Sciatic nerve (tissue), 2 donors: Measurements from ENCODE around the gene TPCN1. TPM values are rescaled to one million over a fixed set of nuclear protein-coding genes. Genes with fewer than 3 reads are reported as not detected.

Experiments used
- ATAC-seq: fragments of 200-7000 bp; cut with Tn5 transposase; one replicate; pipeline ENCODE4 v1.9.1; 2020; ENCODE audit warnings: mild to moderate bottlenecking, moderate library complexity
- DNase-seq: peaks from one replicate; pipeline ENCODE4 v3.0.0-alpha.2; 2020; ENCODE audit warnings: low spot score
- intact Hi-C: fragments of 100-400 bp; cut with DNase I; formaldehyde crosslinking; loops from one replicate; pipeline ENCODE4 v1.14.2; 2022
- total RNA-seq: library from RNA; stranded (reverse); fragmentation: NEBNext Ultra II Directional; extraction: Animal tissue kit (Norgen Biotek cat#: 25700); gene quantifications from one replicate; pipeline ENCODE4 v1.2.1, GENCODE V29; 2021
- donor health status: DM: no; HTN: no; CAD: no.
- donor health status: DM: no; HTN: no; CAD: no.

Gene TPCN1
- total RNA-seq, 1 donor from 2014 or later, result 90.6 TPM

DNA sequence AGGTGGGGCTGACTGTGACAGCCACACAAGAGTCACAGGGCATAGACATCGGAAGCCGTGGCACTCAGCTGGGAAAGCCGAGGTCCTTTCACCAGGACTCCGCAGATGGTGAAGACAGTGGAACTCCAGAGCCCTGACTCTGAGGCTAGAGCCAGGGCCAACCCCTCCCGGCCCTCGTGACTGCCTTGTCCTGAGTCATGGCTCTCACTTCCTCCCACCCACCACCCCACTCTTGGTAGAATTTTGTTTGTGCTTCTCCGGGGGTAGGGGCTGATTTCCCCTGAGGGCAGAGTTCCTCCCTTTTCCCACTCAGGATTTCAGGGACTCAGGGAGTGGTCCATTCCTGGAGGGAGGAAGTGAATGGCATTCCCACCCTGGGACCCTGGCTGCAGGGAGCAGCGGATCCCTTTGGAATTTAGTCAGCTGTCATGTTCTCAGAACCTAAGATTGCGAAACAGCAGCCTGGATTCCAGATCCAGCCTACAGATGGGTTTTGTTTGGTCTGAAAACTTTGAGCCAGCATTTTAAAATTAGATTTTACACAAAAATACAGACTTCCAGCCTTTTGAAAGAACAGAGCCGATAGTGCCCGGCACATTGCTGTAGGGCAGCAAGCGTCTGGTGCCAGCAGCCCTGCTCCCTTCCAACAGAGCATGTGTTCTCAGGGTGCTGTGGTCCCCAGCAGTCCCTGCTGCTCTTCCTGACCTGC lies 50.7 kb downstream of the TPCN1 start:
- DNase-seq, result peak; percentile 86
- intact Hi-C loops, result no loop called here
- ATAC-seq, result peak; percentile 96

DNA sequence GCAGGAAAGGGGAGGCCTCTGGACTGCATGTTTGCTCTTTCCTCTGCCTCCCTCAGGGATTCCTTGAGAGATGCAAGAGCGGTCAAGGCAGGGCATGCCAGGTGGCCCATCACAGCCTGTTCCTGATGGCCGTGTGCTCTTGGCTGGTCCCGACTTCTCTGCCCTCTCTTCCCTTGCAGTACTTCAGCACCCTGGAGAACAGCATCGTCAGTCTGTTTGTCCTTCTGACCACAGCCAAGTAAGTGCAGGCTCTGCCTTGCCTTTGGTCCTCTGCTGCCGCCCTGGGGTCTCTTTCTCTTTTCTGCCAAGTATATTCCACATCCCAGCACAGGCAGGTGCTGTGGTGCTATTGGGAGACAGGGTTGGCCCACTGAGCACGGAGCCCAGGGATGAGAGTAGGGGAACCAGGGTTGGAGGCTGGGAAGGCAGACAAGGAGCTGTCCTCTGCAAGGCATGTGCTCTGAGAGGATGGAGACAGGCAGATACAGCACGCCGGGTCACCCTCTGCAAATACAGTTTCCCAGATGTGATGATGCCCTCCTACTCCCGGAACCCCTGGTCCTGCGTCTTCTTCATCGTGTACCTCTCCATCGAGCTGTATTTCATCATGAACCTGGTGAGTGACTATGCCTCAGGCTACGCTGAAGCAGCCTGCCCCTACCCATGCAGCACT lies 51.9 kb downstream of the TPCN1 start:
- no peak for DNase-seq
- intact Hi-C loops, result no loop called here
- no peak for ATAC-seq

DNA sequence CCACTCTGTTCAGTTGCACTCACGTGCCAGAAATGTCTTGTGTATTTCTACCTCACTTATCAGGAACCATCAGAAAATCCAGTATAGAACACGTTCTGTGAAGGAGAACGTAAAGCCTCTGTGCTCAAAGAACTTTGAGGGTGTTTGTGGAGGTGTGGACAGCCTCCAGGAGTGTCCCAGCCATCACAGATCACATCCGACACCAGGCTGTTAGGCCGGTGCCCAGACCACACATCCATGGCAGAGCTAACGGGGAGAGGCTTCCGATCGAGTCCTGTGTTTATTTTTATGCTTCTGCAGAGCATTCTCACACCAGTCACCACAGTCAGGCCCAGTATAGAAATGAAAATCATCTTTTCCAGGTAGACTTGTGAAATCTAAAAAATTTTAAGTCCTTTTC lies 53.6 kb downstream of the TPCN1 start:
- intact Hi-C loops, result no loop called here
- DNase-seq, result no peak
- no peak for ATAC-seq

DNA sequence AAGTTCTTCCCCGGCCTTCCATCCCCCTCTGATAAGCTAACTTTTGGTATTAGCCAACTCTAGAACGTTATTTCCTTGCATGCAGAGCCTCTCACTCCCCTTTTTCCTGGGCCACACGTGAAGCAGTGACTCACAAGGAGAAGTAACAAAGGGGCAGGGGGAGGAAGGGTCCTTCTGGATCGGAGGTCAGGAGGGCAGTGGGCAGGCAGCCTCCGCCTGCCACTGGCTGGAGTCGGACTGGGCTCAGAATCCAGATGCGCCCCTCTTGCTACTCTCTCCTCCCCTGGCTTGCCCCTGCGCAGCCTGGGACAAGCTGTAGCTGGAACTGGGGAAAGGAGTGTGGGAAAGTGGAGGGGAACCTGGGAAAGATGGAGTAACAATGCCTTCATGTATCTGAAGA lies 55.0 kb downstream of the TPCN1 start:
- no peak for DNase-seq
- intact Hi-C loops, result no loop called here
- no peak for ATAC-seq

DNA sequence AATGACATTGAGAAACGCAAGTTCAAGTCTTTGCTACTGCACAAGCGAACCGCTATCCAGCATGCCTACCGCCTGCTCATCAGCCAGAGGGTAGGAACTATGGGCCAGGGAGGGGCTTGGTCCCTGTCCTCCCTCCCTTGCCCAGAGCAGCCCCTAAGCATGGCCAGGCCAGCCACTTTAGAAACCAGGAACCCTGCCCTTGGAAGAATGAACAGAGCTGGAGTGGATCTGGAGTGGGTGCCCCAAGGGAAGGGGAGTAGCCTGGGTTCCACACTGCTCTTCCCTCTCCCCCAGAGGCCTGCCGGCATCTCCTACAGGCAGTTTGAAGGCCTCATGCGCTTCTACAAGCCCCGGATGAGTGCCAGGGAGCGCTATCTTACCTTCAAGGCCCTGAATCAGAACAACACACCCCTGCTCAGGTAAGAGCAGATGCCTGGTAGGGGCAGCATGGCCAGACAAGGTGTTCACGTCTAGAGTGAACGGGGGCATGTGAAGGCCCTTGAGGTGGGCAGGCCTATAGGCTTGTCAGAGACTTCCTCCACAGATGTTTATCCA lies 55.8 kb downstream of the TPCN1 start:
- intact Hi-C loops, result no loop called here
- no peak for DNase-seq
- ATAC-seq, result no peak

DNA sequence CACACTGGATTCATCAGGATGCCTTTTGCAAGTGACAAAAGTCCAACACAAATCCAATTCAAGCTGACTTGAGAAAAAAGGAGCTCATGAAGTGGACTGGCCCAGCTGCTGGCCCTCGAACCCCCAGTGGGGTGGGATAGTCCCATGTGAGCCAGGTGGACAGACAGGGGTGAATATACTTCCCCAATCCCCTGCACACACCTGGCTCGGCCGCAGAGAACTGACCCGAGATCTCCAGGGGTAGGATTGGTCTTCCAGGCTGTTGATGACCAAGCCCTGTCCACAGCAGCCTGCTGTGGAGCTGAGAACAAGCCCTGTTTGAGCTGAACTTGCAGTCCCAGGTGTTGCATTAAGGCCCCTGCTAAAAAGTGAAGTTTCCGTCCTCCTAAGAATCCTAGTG lies 56.2 kb downstream of the TPCN1 start:
- DNase-seq (no peak), ATAC-seq (no peak)
- intact Hi-C loops, result no loop called here

DNA sequence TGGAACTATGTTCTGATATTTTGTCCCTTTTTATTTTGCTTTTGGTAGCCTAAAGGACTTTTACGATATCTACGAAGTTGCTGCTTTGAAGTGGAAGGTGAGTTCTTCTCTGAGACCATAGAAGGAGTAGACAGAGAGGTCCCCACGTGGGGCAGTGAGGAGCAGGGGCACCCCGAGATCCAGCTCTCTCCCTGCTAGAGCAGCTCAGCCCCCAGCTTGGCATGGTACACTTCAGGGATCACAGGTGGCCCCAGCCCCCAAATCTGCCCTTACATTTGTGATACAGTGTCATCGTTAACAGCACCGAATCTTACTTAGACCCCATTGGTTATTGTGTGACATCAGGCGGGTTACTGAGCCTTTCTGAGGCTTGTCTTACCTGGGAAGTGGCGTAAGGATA lies 56.9 kb downstream of the TPCN1 start:
- intact Hi-C loops, result no loop called here
- DNase-seq (no peak), ATAC-seq (no peak)

DNA sequence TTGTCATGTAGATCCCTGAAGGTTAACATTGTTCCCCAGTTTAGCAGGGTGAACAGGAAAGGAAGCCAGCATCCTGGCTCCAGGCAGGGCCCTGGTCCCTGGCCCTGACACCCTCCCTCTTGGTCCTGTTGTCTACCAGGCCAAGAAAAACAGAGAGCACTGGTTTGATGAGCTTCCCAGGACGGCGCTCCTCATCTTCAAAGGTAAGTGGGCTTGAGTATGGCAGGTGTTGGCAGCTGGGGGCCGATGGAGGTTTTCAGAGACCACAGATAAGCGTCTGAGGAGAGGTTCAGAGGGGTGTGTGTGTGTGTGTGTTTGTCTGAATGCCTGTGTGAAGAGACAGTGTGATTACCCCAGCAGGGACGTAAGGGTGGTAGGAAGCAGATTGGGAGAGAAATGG lies 57.4 kb downstream of the TPCN1 start:
- DNase-seq (no peak), ATAC-seq (no peak)
- intact Hi-C loops, result no loop called here

DNA sequence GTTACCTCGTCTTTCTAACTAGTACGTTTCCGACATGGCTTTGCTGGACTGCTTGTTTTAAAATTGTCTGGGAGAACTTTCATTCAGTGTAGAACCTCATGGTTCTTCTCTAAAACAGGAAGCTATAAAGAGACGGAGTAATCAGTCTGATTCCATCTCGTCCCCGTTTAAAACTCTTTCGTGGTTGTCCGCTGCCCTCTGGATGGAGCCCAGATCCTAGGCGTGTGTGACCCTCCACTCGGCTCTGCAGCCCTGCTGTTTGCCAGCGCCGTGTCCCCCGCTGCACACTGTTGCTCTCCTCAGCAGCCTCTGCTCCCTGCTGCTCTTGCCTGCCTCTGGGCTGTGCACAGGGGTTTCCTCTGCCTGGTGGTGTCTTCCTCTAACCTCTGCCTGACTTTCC lies 63.5 kb downstream of the TPCN1 start:
- intact Hi-C loops, result loop anchor here (10.0 kb wide), 1 partner anchor 510 kb away; no protein-coding TSS in a partner anchor
- ATAC-seq (no peak), DNase-seq (no peak)

DNA sequence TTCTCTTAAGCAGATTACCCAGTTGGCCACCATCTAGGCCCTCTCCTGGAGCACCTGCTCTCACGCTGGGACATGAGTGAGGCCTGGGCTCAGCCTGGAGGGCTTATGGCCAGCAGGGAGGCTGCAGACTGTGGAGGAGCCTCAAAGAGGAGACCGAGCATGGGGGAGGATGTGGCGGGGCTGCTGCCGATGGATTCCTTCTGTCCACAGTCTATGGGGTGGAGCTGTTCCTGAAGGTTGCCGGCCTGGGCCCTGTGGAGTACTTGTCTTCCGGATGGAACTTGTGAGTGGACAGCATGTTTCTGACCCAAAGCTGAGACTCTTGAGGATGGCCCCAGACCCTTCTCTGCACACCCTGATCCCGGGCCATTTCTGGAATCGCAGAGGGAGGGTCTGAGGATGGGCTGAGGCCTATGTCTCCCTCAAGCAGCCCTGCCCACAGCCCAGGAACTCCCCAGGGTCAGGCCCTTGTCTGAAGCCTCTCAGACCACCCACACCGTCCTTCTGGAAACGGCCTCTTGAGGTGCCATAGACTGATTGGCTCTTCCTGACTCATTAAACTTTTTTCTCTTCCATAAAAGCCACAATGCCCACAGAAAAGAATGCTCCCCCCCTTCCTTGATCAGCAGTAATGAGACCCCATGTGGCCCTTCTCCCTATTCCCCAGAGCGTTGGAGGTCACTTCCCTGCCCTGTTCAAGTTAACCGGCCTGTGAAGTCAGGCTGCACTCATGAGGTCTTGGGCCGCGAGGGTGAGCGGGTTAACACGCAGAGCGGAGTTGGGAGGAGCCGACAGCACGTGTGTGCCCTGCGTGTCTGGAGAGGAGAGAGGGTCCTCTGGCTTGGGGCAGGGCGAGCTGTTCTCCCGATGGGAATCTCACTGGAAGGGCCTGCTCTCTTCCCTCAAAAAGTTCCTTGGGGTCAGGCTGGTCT lies 64.7 kb downstream of the TPCN1 start:
- DNase-seq (no peak), ATAC-seq (peak; percentile 67)
- intact Hi-C loops, result loop anchor here (10.0 kb wide), 1 partner anchor 509 kb away; no protein-coding TSS in a partner anchor

DNA sequence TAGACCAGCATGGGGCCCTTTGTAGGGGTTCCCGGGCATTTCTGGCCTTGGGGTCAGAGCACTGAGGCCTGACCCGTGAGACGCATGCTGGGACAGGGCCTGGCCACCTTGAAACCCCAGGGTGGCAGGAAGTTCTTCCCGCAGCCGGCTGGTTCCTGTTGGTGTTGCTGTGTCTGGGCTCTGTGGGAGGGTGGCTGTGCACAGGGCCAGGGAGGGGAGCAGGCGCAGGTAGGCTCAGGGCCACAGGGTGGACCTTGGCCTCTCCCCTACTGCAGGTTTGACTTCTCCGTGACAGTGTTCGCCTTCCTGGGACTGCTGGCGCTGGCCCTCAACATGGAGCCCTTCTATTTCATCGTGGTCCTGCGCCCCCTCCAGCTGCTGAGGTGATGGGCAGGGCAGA lies 65.4 kb downstream of the TPCN1 start:
- ATAC-seq (peak; percentile 1), DNase-seq (no peak)
- intact Hi-C loops, result loop anchor here (10.0 kb wide), 1 partner anchor 508 kb away; no protein-coding TSS in a partner anchor

DNA sequence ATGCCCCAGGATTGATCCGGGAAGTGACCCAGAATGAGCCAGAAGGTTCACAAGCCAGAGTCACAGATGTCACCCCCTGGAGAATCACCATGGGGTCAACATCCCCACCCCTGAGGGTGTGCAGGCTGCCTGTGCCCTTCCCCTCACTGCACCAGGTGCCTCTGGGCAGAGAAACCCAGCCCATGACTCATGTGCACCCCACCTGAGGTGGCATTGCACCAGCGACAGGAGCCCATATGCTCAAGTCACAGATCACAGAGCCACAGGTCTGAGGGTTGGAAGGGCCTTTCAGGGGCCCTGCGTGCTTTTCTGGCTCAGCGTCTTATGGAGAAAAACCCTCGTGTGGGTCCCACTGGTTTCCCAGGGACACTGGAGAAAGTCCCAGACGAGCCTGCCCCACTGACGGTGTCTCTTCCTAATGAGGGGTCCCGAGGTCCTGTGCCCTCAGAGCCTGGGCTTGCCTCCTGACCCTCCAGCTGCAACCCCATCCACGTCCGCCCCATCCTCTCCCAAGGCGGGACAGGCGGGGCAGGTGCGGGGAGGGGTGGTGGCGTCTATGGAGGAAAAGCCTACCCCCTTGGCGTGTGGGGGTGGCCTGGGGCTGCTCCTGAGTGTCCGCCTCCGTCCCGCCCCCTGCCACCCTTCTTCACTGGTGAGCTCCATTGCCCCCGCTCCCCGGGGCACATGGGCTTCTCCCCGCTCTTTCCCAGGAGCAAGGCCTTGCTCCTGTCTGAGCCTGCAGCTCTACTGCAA lies 66.1 kb downstream of the TPCN1 start:
- DNase-seq, result no peak
- intact Hi-C loops, result loop anchor here (10.0 kb wide), 1 partner anchor 507 kb away; no protein-coding TSS in a partner anchor
- no peak for ATAC-seq

DNA sequence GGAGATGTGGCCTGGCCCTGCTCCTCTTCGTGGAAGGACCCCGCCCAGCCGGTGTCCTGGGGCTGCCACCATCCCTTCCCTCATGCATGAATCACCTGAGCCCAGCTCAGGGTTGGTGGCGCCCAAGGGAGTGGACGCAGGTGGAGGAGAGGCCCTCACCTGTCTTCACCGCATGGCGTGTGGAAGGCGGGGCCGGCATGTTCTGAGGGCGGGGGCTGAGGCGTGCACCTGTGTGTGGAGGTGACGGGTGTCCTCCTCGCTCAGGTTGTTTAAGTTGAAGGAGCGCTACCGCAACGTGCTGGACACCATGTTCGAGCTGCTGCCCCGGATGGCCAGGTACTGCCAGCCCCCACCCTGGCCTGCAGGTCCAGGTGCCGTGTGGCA lies 66.6 kb downstream of the TPCN1 start:
- DNase-seq, result no peak
- intact Hi-C loops, result loop anchor here (10.0 kb wide), 1 partner anchor 507 kb away; no protein-coding TSS in a partner anchor
- ATAC-seq, result no peak

DNA sequence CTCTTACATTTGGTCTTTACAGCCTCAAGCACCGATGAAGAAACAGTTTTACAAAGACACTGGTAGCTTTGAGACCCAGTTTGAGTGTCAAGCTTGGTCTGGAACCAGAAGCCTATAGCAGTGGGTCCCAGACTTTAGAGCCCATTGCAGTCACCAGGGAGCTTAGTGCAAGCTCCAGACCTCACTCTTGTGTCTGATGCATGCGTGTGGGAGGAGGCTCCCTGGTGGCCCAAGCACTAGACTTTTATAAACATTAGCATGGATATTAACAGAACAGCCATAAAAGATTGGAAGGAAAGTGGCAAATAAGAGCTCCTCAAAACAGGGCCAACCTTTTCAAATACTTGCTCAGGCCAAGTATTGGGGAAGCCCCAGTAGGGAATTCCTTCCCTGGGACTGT lies 68.1 kb downstream of the TPCN1 start:
- intact Hi-C loops, result loop anchor here (10.0 kb wide), 1 partner anchor 505 kb away; no protein-coding TSS in a partner anchor

DNA sequence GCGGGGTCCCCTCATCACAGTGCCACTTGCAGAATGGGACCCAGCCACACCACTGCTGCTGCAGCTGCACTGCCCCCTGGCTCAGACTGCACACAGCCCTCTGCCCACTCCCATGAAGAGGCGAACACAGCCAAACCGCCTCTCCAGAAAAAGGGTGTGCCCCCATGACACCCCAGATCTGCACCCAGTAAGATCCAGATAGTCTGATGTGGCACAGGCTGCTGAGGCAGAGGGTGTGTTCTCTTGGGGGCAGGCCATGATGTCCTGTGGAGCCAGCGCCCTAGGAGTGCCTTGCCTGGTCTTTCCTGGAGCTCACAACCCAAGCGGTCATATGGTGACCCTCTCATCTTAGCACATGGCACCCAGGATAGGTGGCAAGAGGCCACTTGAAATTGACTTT lies 69.2 kb downstream of the TPCN1 start:
- intact Hi-C loops, result no loop called here
- ATAC-seq (no peak), DNase-seq (no peak)

More for the DNA sequence above, 68.1 kb downstream of the TPCN1 start:
- ATAC-seq (no peak), DNase-seq (no peak)

DNA sequence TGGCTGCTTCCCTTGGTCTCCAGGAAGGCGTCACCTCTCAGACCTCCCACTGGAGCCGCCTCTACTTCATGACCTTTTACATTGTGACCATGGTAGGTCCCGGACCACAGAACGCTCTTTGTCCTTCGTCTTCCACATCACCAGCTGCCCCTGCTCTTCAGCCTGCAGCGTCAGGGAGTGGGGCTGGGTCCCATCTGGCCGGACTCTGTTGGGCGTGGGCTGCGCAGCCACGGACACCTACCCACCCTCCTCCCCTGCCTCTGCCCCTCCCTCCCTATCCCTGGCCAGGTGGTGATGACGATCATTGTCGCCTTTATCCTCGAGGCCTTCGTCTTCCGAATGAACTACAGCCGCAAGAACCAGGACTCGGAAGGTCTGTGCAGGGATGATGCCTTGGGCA lies 70.3 kb downstream of the TPCN1 start:
- intact Hi-C loops, result no loop called here
- ATAC-seq, result peak; percentile 4
- DNase-seq, result no peak

DNA sequence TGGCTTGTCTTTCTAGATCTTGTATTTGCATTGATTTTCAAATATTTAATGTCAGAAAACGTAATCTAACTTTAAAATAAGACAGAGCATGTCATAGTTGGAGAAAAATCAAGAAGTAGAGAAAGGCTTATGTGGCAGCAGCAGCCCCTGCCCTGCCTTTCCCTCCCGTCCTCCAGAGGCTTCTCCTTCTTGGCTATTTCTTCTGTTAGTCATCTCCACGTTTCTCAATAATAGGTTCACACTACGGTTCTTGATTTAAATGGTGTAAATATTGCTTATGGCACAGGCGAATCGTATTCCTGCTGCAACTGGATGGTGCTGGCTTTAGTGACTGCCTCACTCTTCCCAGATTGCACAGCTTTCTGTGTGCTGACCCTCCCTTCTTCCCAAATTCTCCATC lies 70.8 kb downstream of the TPCN1 start:
- intact Hi-C loops, result no loop called here
- DNase-seq, result no peak
- ATAC-seq, result no peak

DNA sequence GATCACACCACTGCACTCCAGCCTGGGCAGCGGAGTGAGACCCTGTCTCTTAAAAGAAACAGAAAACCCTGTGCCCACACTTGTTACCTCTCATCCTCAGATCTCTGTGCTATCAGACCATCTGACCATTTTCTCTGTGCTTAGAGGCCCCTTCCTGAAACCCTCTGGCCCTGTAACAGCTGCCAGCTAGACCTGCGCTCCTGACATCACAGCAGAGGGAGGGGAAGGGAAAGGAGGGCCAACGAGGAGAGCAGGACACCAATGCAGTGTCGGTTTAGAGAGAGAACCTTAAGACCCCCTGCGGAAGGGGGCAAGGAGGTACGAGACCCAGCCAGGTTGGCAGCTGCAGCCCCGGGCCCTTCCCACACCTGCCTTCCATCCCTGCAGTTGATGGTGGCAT lies 71.3 kb downstream of the TPCN1 start:
- no peak for ATAC-seq
- intact Hi-C loops, result no loop called here
- no peak for DNase-seq

DNA sequence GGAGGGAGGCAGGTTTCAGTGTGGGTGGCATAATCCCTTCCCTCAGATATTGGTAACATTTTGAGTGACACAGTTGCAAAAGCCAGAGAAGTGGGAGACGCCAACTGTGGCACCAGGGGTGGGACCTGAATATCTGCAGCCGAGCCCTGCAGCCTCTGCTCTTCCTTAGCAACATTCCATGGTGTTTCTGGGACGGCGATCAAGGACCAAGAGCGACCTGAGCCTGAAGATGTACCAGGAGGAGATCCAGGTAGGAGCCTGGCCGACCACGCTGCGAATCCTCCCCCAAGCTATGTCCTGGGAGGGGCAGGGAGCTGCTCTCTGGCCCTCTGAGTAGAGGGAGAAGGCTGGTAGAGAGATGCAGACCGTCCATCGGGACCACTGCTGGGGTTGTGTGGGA lies 71.8 kb downstream of the TPCN1 start:
- DNase-seq (no peak), ATAC-seq (no peak)
- intact Hi-C loops, result no loop called here
